ENCODE measurements around the gene ZNF581.

GRCh38 chr19:55654323-55654867, 10.9 kb downstream of the ZNF581 start:
- TF ChIP-seq EZH2 (IDR thresholded peaks at IDR 0.05; ENCODE audit: borderline replicate concordance, insufficient read depth, low read length, poor library complexity, severe bottlenecking), result no peak
- TF ChIP-seq CTCF (IDR thresholded peaks at IDR 0.05; ENCODE audit: poor library complexity, severe bottlenecking), result no peak
- no peak for TF ChIP-seq RAD21 (conservative IDR thresholded peaks at IDR 0.05)
- TF ChIP-seq POLR2AphosphoS5 (IDR thresholded peaks at IDR 0.05), result no peak
- TF ChIP-seq MXI1 (conservative IDR thresholded peaks at IDR 0.05; ENCODE audit: poor library complexity, severe bottlenecking), result no peak
- TF ChIP-seq EP300 (conservative IDR thresholded peaks at IDR 0.05; ENCODE audit: poor library complexity, severe bottlenecking), result no peak
- no peak for TF ChIP-seq REST (IDR thresholded peaks at IDR 0.05; ENCODE audit: borderline replicate concordance)
- no peak for TF ChIP-seq TAF1 (IDR thresholded peaks at IDR 0.05; ENCODE audit: low read depth)
